ENCODE results near the gene GMIP. TPM values are rescaled to one million over a fixed set of nuclear protein-coding genes. Genes with fewer than 3 reads are reported as not detected.

The GMIP gene
- total RNA-seq, 1 donor from 2014 or later = 12.0 TPM

GRCh38 chr19:19653597-19654147 lies 10.2 kb upstream of the GMIP start:
- Mint-ChIP-seq H3K4me1 (ENCODE audit: unreplicated experiment) (no peaks in the 10 kb centered on the region), H3K27ac (ENCODE audit: unreplicated experiment) (no peak overlapping the region), H3K27me3 (ENCODE audit: unreplicated experiment) (no peaks in the 10 kb centered on the region), H3K9me3 (ENCODE audit: unreplicated experiment) (no peaks in the 10 kb centered on the region), H3K36me3 (ENCODE audit: unreplicated experiment) (peaks cover 46% of the 10 kb centered on the region), H3K4me3 (ENCODE audit: unreplicated experiment) (no peak overlapping the region)
- DNase-seq (ENCODE audit: extremely low spot score, unreplicated experiment) = peak; percentile 81
- no peak for TF ChIP-seq CTCF (IDR thresholded peaks at IDR 0.05)

- Mint-ChIP-seq H3K36me3 (ENCODE audit: unreplicated experiment) (peaks cover 41% of the 10 kb centered on the region), H3K27ac (ENCODE audit: unreplicated experiment) (no peak overlapping the region), H3K4me3 (ENCODE audit: unreplicated experiment) (no peak overlapping the region), H3K9me3 (ENCODE audit: unreplicated experiment) (no peaks in the 10 kb centered on the region), H3K4me1 (ENCODE audit: unreplicated experiment) (no peaks in the 10 kb centered on the region), H3K27me3 (ENCODE audit: unreplicated experiment) (no peaks in the 10 kb centered on the region)
- DNase-seq (ENCODE audit: extremely low spot score, unreplicated experiment) = peak; percentile 76
- TF ChIP-seq CTCF (IDR thresholded peaks at IDR 0.05) = no peak
These were observed 9.2 kb upstream of the GMIP start for GRCh38 chr19:19652482-19653295.

GRCh38 chr19:19651076-19651475 lies 7.6 kb upstream of the GMIP start:
- Mint-ChIP-seq H3K27me3 (ENCODE audit: unreplicated experiment) (no peaks in the 10 kb centered on the region), H3K27ac (ENCODE audit: unreplicated experiment) (no peak overlapping the region), H3K4me1 (ENCODE audit: unreplicated experiment) (no peaks in the 10 kb centered on the region), H3K4me3 (ENCODE audit: unreplicated experiment) (no peak overlapping the region), H3K36me3 (ENCODE audit: unreplicated experiment) (peaks cover 36% of the 10 kb centered on the region), H3K9me3 (ENCODE audit: unreplicated experiment) (no peaks in the 10 kb centered on the region)
- no peak for DNase-seq (ENCODE audit: extremely low spot score, unreplicated experiment)
- no peak for TF ChIP-seq CTCF (IDR thresholded peaks at IDR 0.05)

- no peak for TF ChIP-seq CTCF (IDR thresholded peaks at IDR 0.05)
- no peak overlapping the region for H3K4me3 Mint-ChIP-seq (ENCODE audit: unreplicated experiment)
- H3K27me3 Mint-ChIP-seq (ENCODE audit: unreplicated experiment) = no peaks in the 10 kb centered on the region
- H3K9me3 Mint-ChIP-seq (ENCODE audit: unreplicated experiment) = no peaks in the 10 kb centered on the region
- no peak overlapping the region for H3K27ac Mint-ChIP-seq (ENCODE audit: unreplicated experiment)
- H3K4me1 Mint-ChIP-seq (ENCODE audit: unreplicated experiment) = no peaks in the 10 kb centered on the region
- H3K36me3 Mint-ChIP-seq (ENCODE audit: unreplicated experiment) = peaks cover 35% of the 10 kb centered on the region
- DNase-seq (ENCODE audit: extremely low spot score, unreplicated experiment) = no peak
These were observed 6.9 kb upstream of the GMIP start for GRCh38 chr19:19650331-19650730.

GRCh38 chr19:19649580-19649995 lies 6.1 kb upstream of the GMIP start:
- Mint-ChIP-seq H3K27ac (ENCODE audit: unreplicated experiment) (peak overlapping the region; percentile 32), H3K4me3 (ENCODE audit: unreplicated experiment) (no peak overlapping the region), H3K9me3 (ENCODE audit: unreplicated experiment) (no peaks in the 10 kb centered on the region), H3K36me3 (ENCODE audit: unreplicated experiment) (peaks cover 29% of the 10 kb centered on the region), H3K27me3 (ENCODE audit: unreplicated experiment) (no peaks in the 10 kb centered on the region), H3K4me1 (ENCODE audit: unreplicated experiment) (no peaks in the 10 kb centered on the region)
- no peak for DNase-seq (ENCODE audit: extremely low spot score, unreplicated experiment)
- no peak for TF ChIP-seq CTCF (IDR thresholded peaks at IDR 0.05)

Measured in osteocyte (in vitro differentiated cells).